ENCODE results near the gene VSTM2L. TPM values are rescaled to one million over a fixed set of nuclear protein-coding genes. Genes with fewer than 3 reads are reported as not detected.

Gene VSTM2L
- polyA plus RNA-seq, 1 donor: 22.9 TPM

GRCh38 chr20:37968841-37969401, 66.0 kb downstream of the VSTM2L start:
- H3K36me3 ChIP-seq (ENCODE audit: control insufficient read depth, insufficient read depth, low read length): no peaks in the 10 kb centered on the region
- H3K27ac ChIP-seq (ENCODE audit: low read length): no peak overlapping the region
- no peaks in the 10 kb centered on the region for H3K4me1 ChIP-seq (ENCODE audit: control insufficient read depth, insufficient read depth, low read length)
- no peaks in the 10 kb centered on the region for H3K27me3 ChIP-seq (ENCODE audit: control insufficient read depth, insufficient read depth, low read length)
- no CpG with 5 or more reads among the region's 6 CpGs for WGBS (ENCODE audit: insufficient coverage, low lambda C conversion rate)
- H3K4me3 ChIP-seq (ENCODE audit: low read length): no peak overlapping the region
- no peaks in the 10 kb centered on the region for H3K9me3 ChIP-seq (ENCODE audit: control insufficient read depth, low read depth, low read length)
- DNase-seq: no peak

GRCh38 chr20:37969949-37970855, 67.3 kb downstream of the VSTM2L start:
- Histone ChIP-seq H3K4me3 (ENCODE audit: low read length) (no peak overlapping the region), H3K27me3 (ENCODE audit: control insufficient read depth, insufficient read depth, low read length) (no peaks in the 10 kb centered on the region), H3K4me1 (ENCODE audit: control insufficient read depth, insufficient read depth, low read length) (no peaks in the 10 kb centered on the region), H3K9me3 (ENCODE audit: control insufficient read depth, low read depth, low read length) (no peaks in the 10 kb centered on the region), H3K27ac (ENCODE audit: low read length) (no peak overlapping the region), H3K36me3 (ENCODE audit: control insufficient read depth, insufficient read depth, low read length) (no peaks in the 10 kb centered on the region)
- no peak for DNase-seq
- no CpG with 5 or more reads among the region's 7 CpGs for whole genome bisulfite sequencing (ENCODE audit: insufficient coverage, low lambda C conversion rate)

GRCh38 chr20:37970856-37971245, 67.9 kb downstream of the VSTM2L start:
- no peak overlapping the region for H3K4me3 ChIP-seq (ENCODE audit: low read length)
- H3K27ac ChIP-seq (ENCODE audit: low read length): no peak overlapping the region
- H3K9me3 ChIP-seq (ENCODE audit: control insufficient read depth, low read depth, low read length): no peaks in the 10 kb centered on the region
- no peak for DNase-seq
- no peaks in the 10 kb centered on the region for H3K4me1 ChIP-seq (ENCODE audit: control insufficient read depth, insufficient read depth, low read length)
- H3K36me3 ChIP-seq (ENCODE audit: control insufficient read depth, insufficient read depth, low read length): no peaks in the 10 kb centered on the region
- H3K27me3 ChIP-seq (ENCODE audit: control insufficient read depth, insufficient read depth, low read length): no peaks in the 10 kb centered on the region

GRCh38 chr20:37971561-37972127, 68.7 kb downstream of the VSTM2L start:
- no peaks in the 10 kb centered on the region for H3K36me3 ChIP-seq (ENCODE audit: control insufficient read depth, insufficient read depth, low read length)
- no peaks in the 10 kb centered on the region for H3K27me3 ChIP-seq (ENCODE audit: control insufficient read depth, insufficient read depth, low read length)
- WGBS (ENCODE audit: insufficient coverage, low lambda C conversion rate): 83% methylated on average over 1 of the region's 5 CpGs
- no peaks in the 10 kb centered on the region for H3K4me1 ChIP-seq (ENCODE audit: control insufficient read depth, insufficient read depth, low read length)
- H3K9me3 ChIP-seq (ENCODE audit: control insufficient read depth, low read depth, low read length): no peaks in the 10 kb centered on the region
- H3K27ac ChIP-seq (ENCODE audit: low read length): no peak overlapping the region
- no peak overlapping the region for H3K4me3 ChIP-seq (ENCODE audit: low read length)
- no peak for DNase-seq

- Histone ChIP-seq H3K4me1 (ENCODE audit: control insufficient read depth, insufficient read depth, low read length) (no peaks in the 10 kb centered on the region), H3K27ac (ENCODE audit: low read length) (no peak overlapping the region), H3K4me3 (ENCODE audit: low read length) (no peak overlapping the region), H3K9me3 (ENCODE audit: control insufficient read depth, low read depth, low read length) (no peaks in the 10 kb centered on the region), H3K27me3 (ENCODE audit: control insufficient read depth, insufficient read depth, low read length) (no peaks in the 10 kb centered on the region), H3K36me3 (ENCODE audit: control insufficient read depth, insufficient read depth, low read length) (no peaks in the 10 kb centered on the region)
- WGBS (ENCODE audit: insufficient coverage, low lambda C conversion rate): no CpG with 5 or more reads among the region's 7 CpGs
- no peak for DNase-seq
Measured at GRCh38 chr20:37972256-37973058, 69.5 kb downstream of the VSTM2L start.

- Histone ChIP-seq H3K9me3 (ENCODE audit: control insufficient read depth, low read depth, low read length) (no peaks in the 10 kb centered on the region), H3K4me1 (ENCODE audit: control insufficient read depth, insufficient read depth, low read length) (no peaks in the 10 kb centered on the region), H3K4me3 (ENCODE audit: low read length) (no peak overlapping the region), H3K27ac (ENCODE audit: low read length) (no peak overlapping the region), H3K36me3 (ENCODE audit: control insufficient read depth, insufficient read depth, low read length) (no peaks in the 10 kb centered on the region), H3K27me3 (ENCODE audit: control insufficient read depth, insufficient read depth, low read length) (no peaks in the 10 kb centered on the region)
- DNase-seq: no peak
- WGBS (ENCODE audit: insufficient coverage, low lambda C conversion rate): no CpG with 5 or more reads among the region's 12 CpGs
Measured at GRCh38 chr20:37973059-37973910, 70.4 kb downstream of the VSTM2L start.

GRCh38 chr20:37976887-37977286, 74.0 kb downstream of the VSTM2L start:
- H3K9me3 ChIP-seq (ENCODE audit: control insufficient read depth, low read depth, low read length): no peaks in the 10 kb centered on the region
- WGBS (ENCODE audit: insufficient coverage, low lambda C conversion rate): 60% methylated on average over 1 of the region's 10 CpGs
- H3K4me1 ChIP-seq (ENCODE audit: control insufficient read depth, insufficient read depth, low read length): no peaks in the 10 kb centered on the region
- no peak overlapping the region for H3K27ac ChIP-seq (ENCODE audit: low read length)
- H3K4me3 ChIP-seq (ENCODE audit: low read length): no peak overlapping the region
- H3K36me3 ChIP-seq (ENCODE audit: control insufficient read depth, insufficient read depth, low read length): peaks cover 9% of the 10 kb centered on the region
- no peaks in the 10 kb centered on the region for H3K27me3 ChIP-seq (ENCODE audit: control insufficient read depth, insufficient read depth, low read length)
- no peak for DNase-seq

GRCh38 chr20:37977338-37977737, 74.4 kb downstream of the VSTM2L start:
- H3K36me3 ChIP-seq (ENCODE audit: control insufficient read depth, insufficient read depth, low read length): peaks cover 9% of the 10 kb centered on the region
- H3K27me3 ChIP-seq (ENCODE audit: control insufficient read depth, insufficient read depth, low read length): no peaks in the 10 kb centered on the region
- no peak overlapping the region for H3K4me3 ChIP-seq (ENCODE audit: low read length)
- no peak overlapping the region for H3K27ac ChIP-seq (ENCODE audit: low read length)
- no peaks in the 10 kb centered on the region for H3K4me1 ChIP-seq (ENCODE audit: control insufficient read depth, insufficient read depth, low read length)
- WGBS (ENCODE audit: insufficient coverage, low lambda C conversion rate): 91% methylated on average over 1 of the region's 12 CpGs
- no peaks in the 10 kb centered on the region for H3K9me3 ChIP-seq (ENCODE audit: control insufficient read depth, low read depth, low read length)
- DNase-seq: no peak

GRCh38 chr20:37977786-37978185, 74.9 kb downstream of the VSTM2L start:
- Histone ChIP-seq H3K9me3 (ENCODE audit: control insufficient read depth, low read depth, low read length) (no peaks in the 10 kb centered on the region), H3K36me3 (ENCODE audit: control insufficient read depth, insufficient read depth, low read length) (peaks cover 9% of the 10 kb centered on the region), H3K27ac (ENCODE audit: low read length) (no peak overlapping the region), H3K4me3 (ENCODE audit: low read length) (no peak overlapping the region), H3K4me1 (ENCODE audit: control insufficient read depth, insufficient read depth, low read length) (no peaks in the 10 kb centered on the region), H3K27me3 (ENCODE audit: control insufficient read depth, insufficient read depth, low read length) (no peaks in the 10 kb centered on the region)
- no CpG with 5 or more reads among the region's 6 CpGs for WGBS (ENCODE audit: insufficient coverage, low lambda C conversion rate)
- no peak for DNase-seq

Measured in large intestine (tissue), 3 donors.